Measurements from ENCODE around the gene TSEN2.
"Not testable (repeated sequence)": the region's sequence is repeated elsewhere in the genome, so short reads cannot be mapped to it uniquely, and the experiment has no call there.

TSEN2 gene

DNA sequence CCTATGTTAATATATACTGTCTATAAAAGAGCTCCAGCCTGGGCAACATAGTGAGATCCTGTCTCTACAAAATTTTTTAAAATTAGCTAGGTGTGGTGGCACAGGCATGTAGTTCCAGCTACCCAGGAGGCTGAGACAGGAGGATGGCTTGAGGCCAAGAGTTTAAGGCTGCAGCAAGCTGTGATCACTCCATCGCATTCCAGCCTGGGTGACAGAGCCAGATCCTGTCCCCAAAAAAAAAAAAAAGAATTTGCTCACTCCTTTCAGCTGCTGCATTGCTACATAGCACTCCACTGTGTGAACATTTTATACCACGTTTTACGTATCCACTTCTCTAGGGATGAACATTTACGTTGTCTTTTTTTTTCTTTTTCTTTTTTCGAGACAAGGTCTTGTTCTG is 6.0 kb upstream of the TSEN2 start:
- no peak overlapping the region for H3K4me3 Mint-ChIP-seq

DNA sequence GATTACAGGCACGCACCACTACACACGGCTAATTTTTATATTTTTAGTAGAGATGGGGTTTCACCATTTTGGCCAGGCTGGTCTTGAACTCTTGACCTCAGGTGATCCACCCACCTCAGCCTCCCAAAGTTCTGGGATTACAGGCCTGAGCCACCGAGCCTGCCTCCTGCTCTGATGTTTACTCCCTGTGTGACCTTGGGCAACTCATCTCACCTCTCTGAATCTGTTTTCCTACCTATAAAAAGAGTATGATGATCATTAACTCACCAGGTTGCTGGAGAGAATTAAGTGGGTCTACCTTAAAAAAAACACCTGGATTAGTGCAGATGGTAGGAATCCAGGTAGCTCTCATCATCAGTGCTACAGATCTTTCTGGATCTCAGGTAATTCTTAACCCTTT is 5.1 kb upstream of the TSEN2 start:
- H3K9me3 Mint-ChIP-seq, H3K27ac Mint-ChIP-seq, H3K27me3 Mint-ChIP-seq, H3K36me3 Mint-ChIP-seq, H3K4me3 Mint-ChIP-seq: not testable (repeated sequence)
- peaks cover 15% of the 10 kb centered on the region for H3K4me1 Mint-ChIP-seq

More for the DNA sequence above, 6.0 kb upstream of the TSEN2 start:
- no peaks in the 10 kb centered on the region for H3K36me3 Mint-ChIP-seq
- H3K4me1 Mint-ChIP-seq: peaks cover 7% of the 10 kb centered on the region
- no peaks in the 10 kb centered on the region for H3K9me3 Mint-ChIP-seq
- no peaks in the 10 kb centered on the region for H3K27me3 Mint-ChIP-seq
- H3K27ac Mint-ChIP-seq: no peak overlapping the region

DNA sequence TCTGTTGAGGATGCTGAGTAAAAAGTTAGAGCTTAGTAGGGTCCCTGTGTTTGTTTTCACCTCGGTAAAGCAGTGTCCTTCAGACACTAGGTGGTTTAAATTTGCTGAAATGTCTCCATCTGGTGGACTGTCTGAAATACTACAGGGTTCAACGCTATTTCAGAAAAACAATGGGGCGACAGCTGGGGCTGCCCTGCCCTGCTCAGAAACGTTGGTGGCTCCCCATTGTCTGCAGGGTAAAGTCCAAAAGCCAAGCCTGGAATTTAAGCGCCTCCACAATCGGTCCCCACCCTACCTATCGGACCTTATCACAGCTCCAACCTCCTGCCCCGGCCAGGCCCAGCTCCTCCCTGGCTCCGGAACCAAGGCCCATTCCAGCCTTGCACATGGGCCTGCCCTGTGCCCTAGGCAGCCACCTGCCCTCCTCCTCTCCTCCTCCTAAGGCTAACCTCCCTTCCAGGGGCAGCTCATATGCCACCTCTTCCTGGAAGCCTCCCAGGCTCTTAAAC is 4.3 kb upstream of the TSEN2 start:
- H3K36me3 Mint-ChIP-seq: peaks cover 3% of the 10 kb centered on the region
- no peak overlapping the region for H3K4me3 Mint-ChIP-seq
- no peaks in the 10 kb centered on the region for H3K27me3 Mint-ChIP-seq
- peaks cover 21% of the 10 kb centered on the region for H3K4me1 Mint-ChIP-seq
- no peaks in the 10 kb centered on the region for H3K9me3 Mint-ChIP-seq
- H3K27ac Mint-ChIP-seq: no peak overlapping the region

DNA sequence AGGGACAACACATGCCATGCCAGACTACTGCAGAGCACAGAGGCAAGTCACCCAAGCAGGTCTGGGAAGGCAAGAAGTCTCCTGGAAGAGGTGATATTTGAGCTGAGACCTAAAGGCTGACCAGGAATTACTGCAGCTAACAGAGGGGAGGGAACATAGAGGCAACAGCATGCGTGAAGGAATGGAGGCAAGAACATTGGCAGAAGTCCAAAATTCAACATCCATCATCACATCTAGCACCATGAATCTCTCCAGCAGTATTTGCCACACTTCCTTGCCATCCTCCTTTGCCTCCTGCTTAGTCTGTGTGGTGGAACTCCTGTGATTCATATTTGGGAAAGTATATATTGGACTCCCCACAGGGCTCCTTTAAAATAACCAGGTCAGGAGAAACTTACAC is 870 bp upstream of the TSEN2 start:
- Mint-ChIP-seq H3K9me3 (no peaks in the 10 kb centered on the region), H3K4me3 (peak overlapping the region; percentile 99), H3K4me1 (peaks cover 41% of the 10 kb centered on the region), H3K27me3 (no peaks in the 10 kb centered on the region), H3K27ac (peak overlapping the region; percentile 99), H3K36me3 (peaks cover 7% of the 10 kb centered on the region)

DNA sequence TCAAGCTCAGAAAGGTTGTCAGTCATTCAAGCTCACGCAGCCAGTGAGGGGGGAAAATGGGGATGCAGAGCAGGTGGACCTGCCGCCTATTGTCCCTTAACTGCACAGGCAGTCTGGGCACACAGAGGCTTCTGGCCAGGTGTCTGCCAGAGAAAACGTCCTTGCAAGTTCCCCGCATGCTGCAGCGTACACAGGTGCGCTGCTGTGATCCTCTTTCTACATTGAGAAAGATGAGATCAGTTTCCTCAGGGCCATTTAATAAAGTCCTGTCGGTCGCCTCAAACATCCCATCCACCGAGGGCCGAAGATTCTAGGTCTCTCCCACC is 445 bp upstream of the TSEN2 start:
- Mint-ChIP-seq H3K27ac (peak overlapping the region; percentile 99), H3K36me3 (peaks cover 7% of the 10 kb centered on the region), H3K4me3 (peak overlapping the region; percentile 99), H3K27me3 (no peaks in the 10 kb centered on the region), H3K4me1 (peaks cover 44% of the 10 kb centered on the region), H3K9me3 (no peaks in the 10 kb centered on the region)

DNA sequence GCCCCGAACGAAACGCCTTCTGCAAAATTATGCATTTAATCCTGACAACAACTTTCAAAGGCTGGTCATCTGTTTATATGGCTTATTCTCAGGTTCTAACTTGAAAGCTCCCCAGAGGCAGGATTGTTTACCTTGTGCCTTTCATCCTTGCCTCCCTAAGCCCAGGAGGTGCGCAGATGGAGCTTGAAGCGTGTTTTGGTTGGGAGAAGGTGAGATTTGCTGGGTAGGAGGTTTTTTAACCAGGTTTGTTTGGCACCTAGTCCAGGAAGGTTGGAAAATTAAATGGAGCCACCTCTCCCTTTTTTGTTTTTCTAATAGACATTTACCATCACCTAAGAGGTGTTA is 675 bp downstream of the TSEN2 start:
- peak overlapping the region; percentile 99 for H3K4me3 Mint-ChIP-seq
- H3K9me3 Mint-ChIP-seq: no peaks in the 10 kb centered on the region
- H3K36me3 Mint-ChIP-seq: peaks cover 10% of the 10 kb centered on the region
- peak overlapping the region; percentile 99 for H3K27ac Mint-ChIP-seq
- H3K4me1 Mint-ChIP-seq: peaks cover 40% of the 10 kb centered on the region
- H3K27me3 Mint-ChIP-seq: no peaks in the 10 kb centered on the region

DNA sequence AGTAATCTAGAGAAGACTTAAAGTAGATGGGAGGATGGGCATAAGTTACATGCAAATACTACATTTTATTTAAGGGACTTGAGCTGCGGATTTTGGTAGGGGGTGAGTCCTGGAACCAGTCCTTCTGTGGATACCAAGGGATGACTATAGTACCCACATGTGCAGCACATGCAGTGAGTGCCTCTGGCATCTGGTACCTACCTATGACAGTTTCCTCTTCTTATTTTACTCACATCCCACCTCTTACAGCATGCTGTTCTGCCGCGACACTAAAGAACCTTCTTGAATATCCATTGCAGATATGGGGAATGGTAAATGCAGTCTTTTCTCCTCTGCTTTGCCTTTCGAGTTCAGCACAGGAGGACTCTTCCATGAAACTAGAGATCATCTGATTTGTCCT is 1.7 kb downstream of the TSEN2 start:
- H3K27me3 Mint-ChIP-seq: no peaks in the 10 kb centered on the region
- peaks cover 40% of the 10 kb centered on the region for H3K4me1 Mint-ChIP-seq
- no peak overlapping the region for H3K27ac Mint-ChIP-seq
- no peaks in the 10 kb centered on the region for H3K9me3 Mint-ChIP-seq
- H3K4me3 Mint-ChIP-seq: peak overlapping the region; percentile 3
- peaks cover 14% of the 10 kb centered on the region for H3K36me3 Mint-ChIP-seq

DNA sequence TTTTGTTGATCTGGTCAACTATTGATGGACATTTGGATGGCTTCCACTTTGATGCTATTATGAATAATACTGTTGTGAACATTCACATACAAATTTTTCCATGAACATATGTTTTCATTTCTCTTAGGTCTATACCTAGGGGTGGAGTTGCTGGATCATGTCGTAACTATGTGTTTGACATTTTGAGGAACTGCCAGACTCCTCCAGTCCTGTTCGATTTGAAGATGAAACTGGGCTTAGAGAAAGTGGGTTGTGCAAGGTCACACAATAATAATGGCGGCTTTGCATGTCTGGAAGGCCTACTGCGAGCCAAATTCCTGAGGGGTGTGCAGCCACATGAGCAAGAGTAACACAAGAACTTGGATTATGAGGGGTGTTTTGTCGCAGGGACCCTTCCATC is 2.6 kb downstream of the TSEN2 start:
- peaks cover 18% of the 10 kb centered on the region for H3K36me3 Mint-ChIP-seq
- H3K27ac Mint-ChIP-seq: peak overlapping the region; percentile 71
- no peaks in the 10 kb centered on the region for H3K9me3 Mint-ChIP-seq
- H3K4me3 Mint-ChIP-seq: peak overlapping the region; percentile 78
- no peaks in the 10 kb centered on the region for H3K27me3 Mint-ChIP-seq
- peaks cover 40% of the 10 kb centered on the region for H3K4me1 Mint-ChIP-seq

DNA sequence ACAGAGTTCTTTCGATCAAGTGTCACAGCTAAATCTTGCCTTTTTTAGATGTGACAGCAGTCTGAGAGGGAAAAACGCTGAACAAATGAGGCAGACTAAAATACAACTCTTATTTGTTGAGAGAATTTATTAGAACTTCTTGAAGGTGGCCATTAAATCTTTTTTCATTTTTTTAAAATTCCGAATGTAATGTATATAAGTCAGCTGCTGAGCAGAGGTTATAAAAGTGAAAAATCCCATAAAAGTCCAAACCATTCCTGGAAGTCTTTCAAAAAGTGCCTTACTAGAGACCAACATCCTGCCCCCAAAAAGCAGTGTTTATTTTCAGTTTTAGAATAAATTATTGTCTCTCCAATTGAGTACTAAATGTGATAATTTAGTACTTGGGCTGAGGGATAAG is 3.1 kb downstream of the TSEN2 start:
- Mint-ChIP-seq H3K27me3 (no peaks in the 10 kb centered on the region), H3K4me3 (no peak overlapping the region), H3K9me3 (no peaks in the 10 kb centered on the region), H3K27ac (no peak overlapping the region), H3K36me3 (peaks cover 21% of the 10 kb centered on the region), H3K4me1 (peaks cover 40% of the 10 kb centered on the region)

DNA sequence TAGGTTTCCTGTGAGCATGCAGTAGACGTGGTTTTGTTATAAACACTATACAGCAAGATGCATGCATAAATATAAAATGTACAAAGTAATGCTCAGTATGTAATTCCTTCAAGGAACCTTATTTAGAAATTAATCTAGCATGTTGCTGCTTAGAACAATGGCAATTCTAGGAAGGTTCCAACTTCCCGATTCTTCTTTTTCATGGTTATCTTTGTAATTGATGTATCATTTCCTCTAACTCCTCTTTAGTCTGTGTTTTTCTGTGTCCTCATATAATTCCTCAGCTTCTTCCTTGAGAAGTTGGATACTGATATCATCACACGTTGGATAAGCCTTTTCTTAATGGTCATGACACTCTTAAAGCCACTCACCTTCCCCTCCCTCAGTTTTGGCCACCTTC is 3.5 kb downstream of the TSEN2 start:
- Mint-ChIP-seq H3K4me1 (peaks cover 40% of the 10 kb centered on the region), H3K36me3 (peaks cover 21% of the 10 kb centered on the region)

DNA sequence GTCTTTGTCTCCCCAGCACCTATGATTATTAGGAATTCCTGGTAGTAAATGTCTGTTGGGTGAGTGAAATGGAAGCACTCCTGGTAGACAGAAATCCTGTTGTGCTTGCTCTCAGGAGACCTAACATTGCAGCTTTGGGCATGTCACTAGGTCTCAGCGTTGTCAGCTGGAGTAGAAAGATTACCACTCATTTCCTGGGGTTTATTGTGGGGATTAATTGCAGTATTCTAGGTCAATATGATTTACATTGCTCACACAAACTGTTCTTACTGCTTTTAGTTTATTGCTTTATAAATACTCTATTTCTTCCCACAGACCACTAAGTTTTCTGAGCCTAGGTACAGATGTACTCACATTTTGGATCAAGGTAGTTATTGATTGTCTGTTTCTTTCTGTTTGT is 5.1 kb downstream of the TSEN2 start:
- no peak overlapping the region for H3K27ac Mint-ChIP-seq
- H3K4me1 Mint-ChIP-seq: peaks cover 28% of the 10 kb centered on the region
- H3K36me3 Mint-ChIP-seq: peaks cover 29% of the 10 kb centered on the region
- no peak overlapping the region for H3K4me3 Mint-ChIP-seq
- H3K9me3 Mint-ChIP-seq: no peaks in the 10 kb centered on the region
- no peaks in the 10 kb centered on the region for H3K27me3 Mint-ChIP-seq

More for the DNA sequence above, 3.5 kb downstream of the TSEN2 start:
- Mint-ChIP-seq H3K27ac (no peak overlapping the region), H3K27me3 (no peaks in the 10 kb centered on the region), H3K9me3 (no peaks in the 10 kb centered on the region), H3K4me3 (no peak overlapping the region)

DNA sequence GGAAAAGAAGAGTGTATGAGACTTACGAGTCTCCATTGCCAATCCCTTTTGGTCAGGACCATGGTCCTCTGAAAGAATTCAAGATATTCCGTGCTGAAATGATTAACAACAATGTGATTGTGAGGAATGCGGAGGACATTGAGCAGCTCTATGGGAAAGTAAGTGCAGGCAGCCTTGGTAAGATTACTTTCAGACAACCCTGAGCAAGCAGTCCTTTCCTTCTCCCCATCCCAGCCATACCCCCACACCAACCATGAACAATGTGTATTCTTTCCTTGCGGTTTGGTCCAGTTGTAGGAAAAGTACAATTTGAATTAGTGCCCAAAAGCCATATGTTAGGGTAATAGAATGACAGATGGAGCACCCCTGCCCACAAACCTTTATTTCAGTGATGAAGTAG is 5.6 kb downstream of the TSEN2 start:
- H3K27me3 Mint-ChIP-seq: no peaks in the 10 kb centered on the region
- no peak overlapping the region for H3K27ac Mint-ChIP-seq
- H3K9me3 Mint-ChIP-seq: no peaks in the 10 kb centered on the region
- no peak overlapping the region for H3K4me3 Mint-ChIP-seq
- peaks cover 24% of the 10 kb centered on the region for H3K4me1 Mint-ChIP-seq
- peaks cover 28% of the 10 kb centered on the region for H3K36me3 Mint-ChIP-seq

DNA sequence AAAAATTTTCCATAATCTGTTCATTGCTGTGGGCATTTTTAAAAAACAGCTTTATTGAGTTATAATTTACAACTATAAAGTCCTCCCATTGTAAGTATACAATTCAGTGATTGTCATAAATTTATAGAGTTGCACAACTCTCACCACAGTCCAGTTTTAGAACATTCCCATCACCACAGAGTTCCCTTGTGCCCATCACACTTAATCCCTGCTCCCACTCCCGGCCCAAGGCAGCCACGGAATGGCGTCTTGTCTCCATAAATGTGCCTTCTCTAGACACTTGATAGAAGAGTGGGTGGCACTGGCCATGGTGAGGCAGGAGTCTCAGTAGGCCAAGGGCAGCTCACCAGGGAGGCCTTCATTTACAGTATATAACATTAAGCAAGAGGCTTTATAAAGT is 6.3 kb downstream of the TSEN2 start:
- H3K4me1 Mint-ChIP-seq: peaks cover 17% of the 10 kb centered on the region
- no peaks in the 10 kb centered on the region for H3K9me3 Mint-ChIP-seq
- peaks cover 26% of the 10 kb centered on the region for H3K36me3 Mint-ChIP-seq
- no peak overlapping the region for H3K27ac Mint-ChIP-seq
- no peak overlapping the region for H3K4me3 Mint-ChIP-seq
- H3K27me3 Mint-ChIP-seq: no peaks in the 10 kb centered on the region

DNA sequence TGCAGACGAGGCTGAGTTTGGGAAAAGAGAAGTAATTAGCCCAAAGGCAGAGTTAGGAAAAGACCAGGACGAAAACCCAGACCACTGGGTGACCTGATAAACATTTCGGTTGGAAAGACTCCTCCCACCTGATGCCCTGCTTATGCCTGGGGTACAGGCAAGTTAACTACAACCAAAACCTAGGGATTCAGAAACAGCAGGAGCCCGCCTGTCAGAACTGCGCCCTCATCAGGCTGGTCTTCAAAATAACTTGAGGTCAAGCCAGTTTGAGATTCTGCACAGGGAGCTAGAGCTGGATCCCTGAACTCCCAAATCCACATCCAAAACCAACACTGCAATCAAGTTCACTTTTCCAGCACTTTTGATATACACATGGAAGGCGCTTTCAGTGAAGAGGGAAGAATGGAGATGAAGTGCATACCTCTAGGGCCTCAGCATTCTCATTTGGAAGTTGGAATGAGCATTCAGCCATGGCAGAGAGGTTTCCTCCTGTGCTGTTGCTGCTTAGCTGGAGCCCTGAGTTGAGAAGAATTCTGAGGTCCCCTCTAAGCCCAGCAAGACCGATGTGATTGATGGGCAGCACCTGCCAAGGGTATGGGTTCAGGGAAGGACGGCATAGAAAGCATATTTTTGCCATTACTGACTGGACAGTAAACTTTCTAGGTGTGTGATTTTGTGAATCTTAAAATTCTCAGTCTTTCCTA is 11.6 kb downstream of the TSEN2 start:
- Mint-ChIP-seq H3K36me3 (peaks cover 27% of the 10 kb centered on the region), H3K27me3 (no peaks in the 10 kb centered on the region), H3K27ac (no peak overlapping the region), H3K9me3 (no peaks in the 10 kb centered on the region), H3K4me3 (no peak overlapping the region), H3K4me1 (no peaks in the 10 kb centered on the region)

DNA sequence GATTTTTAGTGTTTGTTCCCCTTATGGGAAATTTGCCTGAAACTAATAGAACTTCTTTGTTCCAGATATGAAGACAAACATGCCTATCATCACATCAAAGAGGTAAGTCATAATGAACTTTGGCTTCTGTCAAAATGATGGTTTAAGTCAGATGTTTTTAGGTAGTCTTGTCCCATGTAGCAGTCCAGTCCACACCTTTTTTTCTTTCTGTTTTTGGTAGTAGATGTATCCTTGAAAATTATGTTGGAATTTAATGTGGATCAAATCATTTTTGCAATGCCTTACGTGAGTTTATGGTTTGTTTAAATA is 12.1 kb downstream of the TSEN2 start:
- Mint-ChIP-seq H3K36me3 (peaks cover 27% of the 10 kb centered on the region), H3K9me3 (no peaks in the 10 kb centered on the region), H3K27ac (no peak overlapping the region), H3K4me3 (no peak overlapping the region), H3K4me1 (no peaks in the 10 kb centered on the region), H3K27me3 (no peaks in the 10 kb centered on the region)

DNA sequence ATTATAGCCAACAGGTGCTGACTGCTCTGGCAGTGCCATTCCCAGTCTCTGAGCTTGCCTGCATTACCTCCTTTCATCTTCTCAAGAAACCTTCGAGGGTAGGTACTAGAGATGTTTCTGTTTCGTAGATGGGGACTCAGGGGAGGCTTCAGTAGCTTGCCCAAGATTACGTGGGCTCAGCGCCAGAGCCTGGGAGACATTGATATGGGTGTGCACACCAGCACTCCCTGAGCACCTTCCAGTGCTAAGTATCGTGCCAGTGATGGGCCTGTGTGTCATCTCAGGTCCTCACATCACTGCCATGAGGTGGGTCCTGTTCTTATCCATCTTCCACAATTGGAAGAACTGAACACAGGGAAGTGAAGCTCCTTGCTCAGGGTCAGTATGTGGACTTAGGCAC is 15.2 kb downstream of the TSEN2 start:
- Mint-ChIP-seq H3K9me3 (no peaks in the 10 kb centered on the region), H3K4me3 (no peak overlapping the region), H3K27me3 (no peaks in the 10 kb centered on the region), H3K4me1 (no peaks in the 10 kb centered on the region), H3K36me3 (peaks cover 27% of the 10 kb centered on the region), H3K27ac (no peak overlapping the region)

DNA sequence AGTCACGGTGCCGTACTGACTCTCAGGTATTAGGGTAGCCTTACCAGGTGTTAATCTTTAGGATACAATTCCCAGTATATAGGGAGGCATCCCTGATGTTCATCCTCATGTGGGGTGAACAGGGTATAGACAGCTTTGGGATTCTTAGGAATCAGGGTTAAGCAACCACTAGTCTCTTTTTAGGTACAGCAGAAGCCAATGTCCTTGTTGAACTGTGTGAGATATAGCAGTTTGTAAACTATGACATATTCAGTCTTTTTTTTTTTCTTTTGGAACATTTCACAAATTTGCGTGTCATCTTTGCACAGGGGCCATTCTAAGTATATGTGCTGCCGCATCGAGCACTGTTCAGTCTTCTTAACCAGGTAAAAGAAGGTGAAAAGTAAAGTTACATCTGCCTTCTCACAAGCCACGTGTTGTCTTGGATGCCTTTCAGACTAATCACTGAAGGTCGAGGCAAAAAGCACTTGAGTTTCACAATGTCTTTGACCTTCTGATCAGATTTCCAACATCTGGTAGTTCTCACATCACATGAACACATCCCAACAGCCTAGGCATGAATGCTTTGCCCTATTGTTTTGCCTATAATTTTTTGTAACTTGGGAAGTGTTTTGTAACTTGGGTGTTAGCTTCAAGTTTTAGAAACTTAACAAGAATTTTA is 17.2 kb downstream of the TSEN2 start:
- Mint-ChIP-seq H3K36me3 (peaks cover 28% of the 10 kb centered on the region), H3K9me3 (no peaks in the 10 kb centered on the region), H3K4me3 (no peak overlapping the region)

More for the DNA sequence above, 17.2 kb downstream of the TSEN2 start:
- no peak overlapping the region for H3K27ac Mint-ChIP-seq
- H3K27me3 Mint-ChIP-seq: no peaks in the 10 kb centered on the region
- no peaks in the 10 kb centered on the region for H3K4me1 Mint-ChIP-seq

Measured in activated naive CD4-positive, alpha-beta T cell treated with anti-CD3 and anti-CD28 coated beads, Interleukin-2, amount 50 U/mL, for 24 hours (primary cell).